OCI-LY3 (cell line): ENCODE measurements around the gene TTC7B.

Experiments
- CTCF ChIP-seq: fragments of 200-600, 300-600 bp; sonication (generic); IDR thresholded peaks from 2 replicates; pipeline ENCODE4 v1.5.1; 2014; ENCODE audit warnings: antibody characterized with exemption, low read length, low read depth
- EZH2phosphoT487 ChIP-seq: fragments of 200-600 bp; shearing (Covaris generic); IDR thresholded peaks from 2 replicates; pipeline ENCODE4 v1.6.1; 2018; ENCODE audit warnings: antibody characterized with exemption, mixed run types, low read depth

GRCh38 chr14:90522571-90523191, 293.5 kb downstream of the TTC7B start:
- TF ChIP-seq CTCF, result no peak
- TF ChIP-seq EZH2phosphoT487, result no peak
